B cell (primary cell): ENCODE measurements around the gene FATE1. TPM values are rescaled to one million over a fixed set of nuclear protein-coding genes. Genes with fewer than 3 reads are reported as not detected.

Experiments used
- ATAC-seq: fragments of 200-7000 bp; cut with Tn5 transposase; one replicate; pipeline ENCODE4 v1.10.0; 2021; ENCODE audit warnings: low read depth, mild to moderate bottlenecking, moderate number of reproducible peaks, moderate library complexity
- CTCF ChIA-PET: fragments of 350-600 bp; sonication (Branson Sonifier 250); formaldehyde crosslinking; loops from one replicate; lab custom pipeline; 2021; ENCODE audit warnings: antibody characterized with exemption, inconsistent platforms; lab: Charles Lee
- POLR2A ChIA-PET: fragments of 350-600 bp; sonication (Branson Sonifier 250); formaldehyde crosslinking; loops from one replicate; lab custom pipeline; 2021; ENCODE audit warnings: antibody characterized with exemption; lab: Charles Lee
- DNase-seq: peaks from one replicate; pipeline ENCODE4 v3.0.0; 2013
- H2AFZ ChIP-seq: 2 replicates; pipeline ENCODE4 v1.6.1; 2012; ENCODE audit warnings: mild to moderate bottlenecking, low read depth, low read length; ENCODE audit not compliant: insufficient read depth, poor library complexity, severe bottlenecking
- H3K27ac ChIP-seq, 2 donors: 1 replicate in 1 of 2; 2 replicates in 1 of 2; pipeline ENCODE4 v1.5.1; 2012 to 2013; ENCODE audit warnings: low read length in 2 of 2, mild to moderate bottlenecking in 2 of 2, moderate library complexity in 1 of 2
- H3K27me3 ChIP-seq, 4 experiments: fragments of 200-600 bp in 1 of 4; sonication (generic) in 1 of 4; replicated peaks in 1 of 4; 1 replicate in 2 of 4; 2 replicates in 2 of 4; pipeline versions ENCODE4 v1.6.1 to v1.7.0; 2013 to 2016; ENCODE audit warnings: low read length in 3 of 4, mild to moderate bottlenecking in 2 of 4, mixed read lengths in 1 of 4, moderate library complexity in 1 of 4; ENCODE audit not compliant: insufficient read depth in 4 of 4, control insufficient read depth in 3 of 4; ENCODE audit errors: control extremely low read depth in 1 of 4
- H3K36me3 ChIP-seq, 2 experiments: replicated peaks in 1 of 2; 1 replicate in 1 of 2; 2 replicates in 1 of 2; pipeline versions ENCODE4 v1.6.1 to v1.7.1; 2013; ENCODE audit warnings: low read length in 1 of 2; ENCODE audit not compliant: insufficient read depth in 2 of 2, control insufficient read depth in 1 of 2; ENCODE audit errors: control extremely low read depth in 1 of 2, extremely low read depth in 1 of 2
- H3K4me1 ChIP-seq, 2 donors: fragments of 200-600 bp in 1 of 2; sonication (generic) in 1 of 2; 1 replicate in 1 of 2; 2 replicates in 1 of 2; pipeline versions ENCODE4 v1.5.1 to v1.6.1; 2013 to 2017; ENCODE audit warnings: low read length in 2 of 2; ENCODE audit not compliant: control insufficient read depth in 2 of 2, insufficient read depth in 2 of 2
- H3K4me2 ChIP-seq: replicated peaks from 2 replicates; pipeline ENCODE3; 2012; ENCODE audit warnings: mild to moderate bottlenecking, low read depth, low read length; ENCODE audit not compliant: poor library complexity, severe bottlenecking
- H3K4me3 ChIP-seq, 5 experiments: fragments of 200-600 bp in 1 of 5; sonication (generic) in 1 of 5; 1 replicate in 3 of 5; 2 replicates in 2 of 5; pipeline versions ENCODE4 v1.5.1 to v1.7.0; 2011 to 2016; ENCODE audit warnings: low read length in 4 of 5, mild to moderate bottlenecking in 4 of 5, low read depth in 2 of 5, control low read depth in 1 of 5, moderate library complexity in 1 of 5; ENCODE audit not compliant: insufficient read depth in 1 of 5; ENCODE audit errors: control extremely low read depth in 1 of 5, extremely low read depth in 1 of 5
- H3K79me2 ChIP-seq: fragments of 200-600 bp; sonication (generic); one replicate; pipeline ENCODE4 v1.6.0; 2016; ENCODE audit warnings: low read length; ENCODE audit not compliant: control insufficient read depth, insufficient read depth
- H3K9ac ChIP-seq: fragments of 200-600 bp; sonication (generic); 2 replicates; pipeline ENCODE4 v1.6.1; 2017; ENCODE audit warnings: mild to moderate bottlenecking, low read length, moderate library complexity
- H3K9me3 ChIP-seq, 3 donors: one replicate each; pipeline versions ENCODE4 v1.6.1 to v1.7.1; 2013; ENCODE audit warnings: low read length in 2 of 3; ENCODE audit not compliant: control insufficient read depth in 2 of 3, insufficient read depth in 1 of 3; ENCODE audit errors: control extremely low read depth in 1 of 3
- H4K20me1 ChIP-seq: 2 replicates; pipeline ENCODE4 v1.6.0; 2012; ENCODE audit warnings: mild to moderate bottlenecking, low read length; ENCODE audit not compliant: insufficient read depth, control insufficient read depth, poor library complexity, severe bottlenecking
- H3K27ac Mint-ChIP-seq: one replicate; pipeline ENCODE4 v1.8.0; 2021; ENCODE audit warnings: mixed read lengths
- H3K27me3 Mint-ChIP-seq: one replicate; pipeline ENCODE4 v1.8.0; 2021; ENCODE audit warnings: mixed read lengths
- H3K4me1 Mint-ChIP-seq: one replicate; pipeline ENCODE4 v1.8.0; 2021; ENCODE audit warnings: mixed read lengths
- H3K4me3 Mint-ChIP-seq: one replicate; pipeline ENCODE4 v1.8.0; 2021; ENCODE audit warnings: mixed read lengths
- H3K9me3 Mint-ChIP-seq: one replicate; pipeline ENCODE4 v1.8.0; 2022; ENCODE audit warnings: mixed read lengths; ENCODE audit not compliant: insufficient read depth
- EZH2 ChIP-seq: IDR thresholded peaks from 2 replicates; pipeline ENCODE4 v1.6.1; 2012; ENCODE audit warnings: borderline replicate concordance, low read depth, mild to moderate bottlenecking, moderate library complexity, low read length; ENCODE audit not compliant: insufficient read depth, poor library complexity, severe bottlenecking
- WGBS: methylation state at CpG from one replicate; pipeline ENCODE4 v1.1.5; 2013; ENCODE audit warnings: missing lambda C conversion rate; ENCODE audit not compliant: insufficient coverage; 5-methylcytosine and 5-hydroxymethylcytosine counted together
- intact Hi-C: fragments of 100-400 bp; cut with micrococcal nuclease; formaldehyde crosslinking; loops from one replicate; pipeline ENCODE4 v1.10.0; 2022
- polyA plus RNA-seq: library from polyadenylated mRNA; depleted of rRNA; stranded (reverse); fragments of >200 nt; gene quantifications from 2 replicates; pipeline ENCODE4 v1.2.3, GENCODE V29; 2012
- total RNA-seq, 2 donors: library from RNA; stranded (reverse); fragments of 120-200 nt in 1 of 2; gene quantifications; 1 replicate in 1 of 2; 2 replicates in 1 of 2; pipeline versions ENCODE4 v1.2.3 to v1.2.4, GENCODE V29; 2013 to 2022
- TF ChIP-seq, protein P1 (sequence below): fragments of 200-600 bp; IDR thresholded peaks from one replicate; pipeline ENCODE4 v1.8.0; 2022; ENCODE audit warnings: antibody characterized with exemption, mild to moderate bottlenecking

Gene FATE1
- total and polyA plus RNA-seq, 2 donors (not counting 1 experiment from before 2014, with no cell fraction given) = not detected

DNA sequence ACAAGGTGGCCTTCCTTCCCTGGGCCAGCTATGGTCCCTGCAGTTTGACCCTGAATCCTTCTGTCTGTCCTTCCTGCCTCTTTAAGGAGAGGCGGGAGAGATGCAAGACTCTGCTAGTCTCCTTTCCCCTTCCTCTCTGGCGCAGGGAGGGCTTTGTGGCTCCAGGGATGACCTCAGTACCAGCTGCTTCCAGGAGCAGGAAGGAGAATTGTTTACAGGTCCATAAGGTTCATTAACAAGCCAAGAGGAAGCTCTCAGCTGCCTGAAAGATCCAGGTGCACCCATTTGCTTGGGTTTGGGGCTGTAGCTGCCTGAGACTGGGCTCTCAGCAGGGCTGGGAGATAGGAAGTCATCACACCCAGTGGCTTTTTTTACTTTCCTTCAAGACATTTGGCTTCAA, 4.0 kb upstream of the FATE1 start:
- no peaks in the 10 kb centered on the region for H4K20me1 ChIP-seq
- no peak overlapping the region for H3K27ac ChIP-seq
- no peaks in the 10 kb centered on the region for H3K27me3 ChIP-seq
- TF ChIP-seq EZH2 = no peak
- TF ChIP-seq, protein P1, sequence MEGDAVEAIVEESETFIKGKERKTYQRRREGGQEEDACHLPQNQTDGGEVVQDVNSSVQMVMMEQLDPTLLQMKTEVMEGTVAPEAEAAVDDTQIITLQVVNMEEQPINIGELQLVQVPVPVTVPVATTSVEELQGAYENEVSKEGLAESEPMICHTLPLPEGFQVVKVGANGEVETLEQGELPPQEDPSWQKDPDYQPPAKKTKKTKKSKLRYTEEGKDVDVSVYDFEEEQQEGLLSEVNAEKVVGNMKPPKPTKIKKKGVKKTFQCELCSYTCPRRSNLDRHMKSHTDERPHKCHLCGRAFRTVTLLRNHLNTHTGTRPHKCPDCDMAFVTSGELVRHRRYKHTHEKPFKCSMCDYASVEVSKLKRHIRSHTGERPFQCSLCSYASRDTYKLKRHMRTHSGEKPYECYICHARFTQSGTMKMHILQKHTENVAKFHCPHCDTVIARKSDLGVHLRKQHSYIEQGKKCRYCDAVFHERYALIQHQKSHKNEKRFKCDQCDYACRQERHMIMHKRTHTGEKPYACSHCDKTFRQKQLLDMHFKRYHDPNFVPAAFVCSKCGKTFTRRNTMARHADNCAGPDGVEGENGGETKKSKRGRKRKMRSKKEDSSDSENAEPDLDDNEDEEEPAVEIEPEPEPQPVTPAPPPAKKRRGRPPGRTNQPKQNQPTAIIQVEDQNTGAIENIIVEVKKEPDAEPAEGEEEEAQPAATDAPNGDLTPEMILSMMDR = no peak
- Mint-ChIP-seq H3K27me3 (no peaks in the 10 kb centered on the region), H3K4me1 (no peaks in the 10 kb centered on the region), H3K9me3 (no peaks in the 10 kb centered on the region), H3K4me3 (no peak overlapping the region), H3K27ac (no peak overlapping the region)
- H3K9me3 ChIP-seq = no peaks in the 10 kb centered on the region
- no peak for ATAC-seq
- no peak overlapping the region for H3K4me3 ChIP-seq
- no peak overlapping the region for H3K9ac ChIP-seq
- no peaks in the 10 kb centered on the region for H3K36me3 ChIP-seq
- WGBS = no CpG with 5 or more reads among the region's 2 CpGs
- intact Hi-C loops = no loop called here
- no peaks in the 10 kb centered on the region for H3K79me2 ChIP-seq
- no peak overlapping the region for H2AFZ ChIP-seq
- no peak for DNase-seq
- ChIA-PET POLR2A (no interaction called here), CTCF (no interaction called here)
- no peaks in the 10 kb centered on the region for H3K4me1 ChIP-seq
- H3K4me2 ChIP-seq = no peak overlapping the region

DNA sequence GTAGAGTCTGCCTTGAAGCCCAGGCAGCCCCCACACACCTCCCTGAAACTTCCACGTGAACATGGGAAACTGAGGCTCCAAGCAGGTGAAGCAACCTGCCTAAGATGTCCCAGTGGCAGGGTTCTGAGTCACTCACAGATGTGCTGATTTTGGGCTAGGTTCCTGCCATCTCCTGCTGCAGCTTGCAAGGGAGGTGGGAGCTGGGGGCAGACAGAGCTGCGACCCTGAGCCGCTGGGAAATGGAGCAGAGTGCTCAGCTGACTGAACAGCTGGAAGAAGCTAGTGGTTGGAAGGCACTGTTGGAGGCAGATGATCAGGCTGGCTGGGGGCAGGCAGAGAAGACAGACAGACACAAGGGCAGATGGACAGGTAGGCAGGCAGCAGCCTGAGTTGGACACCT, 3.6 kb upstream of the FATE1 start:
- Histone ChIP-seq H3K4me3 (no peak overlapping the region), H2AFZ (no peak overlapping the region), H3K27ac (no peak overlapping the region), H3K27me3 (no peaks in the 10 kb centered on the region), H3K9me3 (no peaks in the 10 kb centered on the region), H3K4me1 (no peaks in the 10 kb centered on the region), H3K9ac (no peak overlapping the region), H3K4me2 (no peak overlapping the region), H3K79me2 (no peaks in the 10 kb centered on the region), H4K20me1 (no peaks in the 10 kb centered on the region), H3K36me3 (no peaks in the 10 kb centered on the region)
- TF ChIP-seq, protein P1 = no peak
- TF ChIP-seq EZH2 = no peak
- 94% methylated on average over 2 of the region's 3 CpGs for WGBS
- H3K9me3 Mint-ChIP-seq = no peaks in the 10 kb centered on the region
- no peak for DNase-seq
- H3K4me3 Mint-ChIP-seq = no peak overlapping the region
- CTCF ChIA-PET = no interaction called here
- H3K4me1 Mint-ChIP-seq = no peaks in the 10 kb centered on the region
- intact Hi-C loops = no loop called here
- H3K27me3 Mint-ChIP-seq = no peaks in the 10 kb centered on the region
- H3K27ac Mint-ChIP-seq = no peak overlapping the region
- POLR2A ChIA-PET = no interaction called here
- ATAC-seq = no peak
